Activated naive CD8-positive, alpha-beta T cell treated with anti-CD3 and anti-CD28 coated beads, Interleukin-2, amount 10 ng/mL, durations not matched to agents 7 days and 5 days (primary cell): ENCODE measurements around the gene AGXT. TPM values are rescaled to one million over a fixed set of nuclear protein-coding genes. Genes with fewer than 3 reads are reported as not detected.
A peak's percentile ranks its signal among the peaks of the same experiment; 100 is the strongest.

ENCODE experiments used
- ATAC-seq: fragments of 150-1000 bp; cut with Tn5 transposase; one replicate; pipeline ENCODE4 v1.10.0; 2021; ENCODE audit warnings: low read depth, moderate library complexity
- POLR2A ChIA-PET: fragments of 350-600 bp; sonication (Branson Sonifier 250); formaldehyde crosslinking; loops from one replicate; lab custom pipeline; 2021; ENCODE audit warnings: antibody characterized with exemption; lab: Charles Lee
- DNase-seq: peaks from one replicate; pipeline ENCODE4 v3.0.0; 2021
- H3K27ac Mint-ChIP-seq: one replicate; pipeline ENCODE4 v1.8.0; 2022; ENCODE audit warnings: mild to moderate bottlenecking, mixed read lengths
- H3K27me3 Mint-ChIP-seq: one replicate; pipeline ENCODE4 v1.8.0; 2022; ENCODE audit warnings: mild to moderate bottlenecking, moderate library complexity, mixed read lengths
- H3K36me3 Mint-ChIP-seq: one replicate; pipeline ENCODE4 v1.8.0; 2021; ENCODE audit warnings: mild to moderate bottlenecking, mixed read lengths
- H3K4me1 Mint-ChIP-seq: one replicate; pipeline ENCODE4 v1.8.0; 2021; ENCODE audit warnings: mixed read lengths
- H3K4me3 Mint-ChIP-seq: one replicate; pipeline ENCODE4 v1.8.0; 2022; ENCODE audit warnings: mild to moderate bottlenecking, moderate library complexity, mixed read lengths
- H3K9me3 Mint-ChIP-seq: one replicate; pipeline ENCODE4 v1.8.0; 2021; ENCODE audit warnings: mixed read lengths
- total RNA-seq, 2 experiments: library from RNA; stranded (reverse); gene quantifications; one replicate each; pipeline ENCODE4 v1.2.3, GENCODE V29; 2021

AGXT gene
- total RNA-seq, 2 experiments from 2014 or later: not detected

GRCh38 chr2:240869956-240870875 lies 1.6 kb downstream of the AGXT start:
- POLR2A ChIA-PET: no interaction called here
- peak; percentile 21 for DNase-seq
- Mint-ChIP-seq H3K36me3 (no peaks in the 10 kb centered on the region), H3K4me1 (peaks cover 9% of the 10 kb centered on the region), H3K27ac (no peak overlapping the region), H3K27me3 (peaks cover 6% of the 10 kb centered on the region), H3K9me3 (no peaks in the 10 kb centered on the region), H3K4me3 (no peak overlapping the region)
- ATAC-seq: no peak

DNA sequence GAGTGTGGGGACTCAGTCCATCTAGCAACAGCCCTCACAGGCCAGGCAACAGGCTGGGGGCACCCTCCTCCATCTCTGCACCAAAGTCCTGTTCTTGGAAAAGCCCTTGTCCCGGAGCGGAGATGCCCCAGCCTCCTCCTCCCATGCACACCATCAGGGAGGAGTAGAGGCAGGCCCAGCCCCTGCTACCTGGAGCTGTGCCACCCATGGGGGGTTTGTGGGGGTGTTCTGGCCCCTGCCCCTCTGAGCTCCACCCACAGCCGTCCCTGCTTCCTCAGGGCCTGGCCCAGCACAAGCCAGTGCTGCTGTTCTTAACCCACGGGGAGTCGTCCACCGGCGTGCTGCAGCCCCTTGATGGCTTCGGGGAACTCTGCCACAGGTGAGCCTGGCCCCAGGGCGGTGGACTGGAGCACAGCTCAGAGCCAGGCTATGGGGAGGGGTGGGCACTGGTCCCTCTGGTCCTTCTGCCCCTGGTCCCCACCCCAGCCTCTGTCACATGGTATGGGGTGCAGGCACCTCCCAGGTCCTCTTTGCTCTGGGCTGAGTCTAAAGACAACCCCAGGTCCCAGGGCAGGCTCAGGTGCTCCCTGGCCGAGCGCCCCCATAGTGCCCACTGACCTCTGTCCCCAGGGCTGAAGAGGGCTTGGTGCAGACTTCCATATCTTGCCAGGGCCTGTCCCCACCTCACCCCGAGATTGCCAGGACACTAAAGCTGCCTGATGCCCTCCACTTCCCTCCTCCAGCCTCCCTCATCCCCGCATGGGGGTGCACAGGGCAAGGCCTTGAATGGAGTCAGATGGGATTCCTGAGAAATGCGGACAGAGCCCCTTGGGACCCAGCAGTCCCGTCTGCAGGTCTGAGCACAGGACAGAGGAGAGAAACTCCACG lies 2.7 kb downstream of the AGXT start:
- ATAC-seq (no peak), DNase-seq (no peak)
- H3K27me3 Mint-ChIP-seq: no peaks in the 10 kb centered on the region
- POLR2A ChIA-PET: no interaction called here
- H3K4me1 Mint-ChIP-seq: no peaks in the 10 kb centered on the region
- H3K9me3 Mint-ChIP-seq: no peaks in the 10 kb centered on the region
- no peak overlapping the region for H3K4me3 Mint-ChIP-seq
- no peak overlapping the region for H3K27ac Mint-ChIP-seq
- no peaks in the 10 kb centered on the region for H3K36me3 Mint-ChIP-seq

GRCh38 chr2:240872317-240873097 lies 3.9 kb downstream of the AGXT start:
- no peak overlapping the region for H3K27ac Mint-ChIP-seq
- ATAC-seq: no peak

DNA sequence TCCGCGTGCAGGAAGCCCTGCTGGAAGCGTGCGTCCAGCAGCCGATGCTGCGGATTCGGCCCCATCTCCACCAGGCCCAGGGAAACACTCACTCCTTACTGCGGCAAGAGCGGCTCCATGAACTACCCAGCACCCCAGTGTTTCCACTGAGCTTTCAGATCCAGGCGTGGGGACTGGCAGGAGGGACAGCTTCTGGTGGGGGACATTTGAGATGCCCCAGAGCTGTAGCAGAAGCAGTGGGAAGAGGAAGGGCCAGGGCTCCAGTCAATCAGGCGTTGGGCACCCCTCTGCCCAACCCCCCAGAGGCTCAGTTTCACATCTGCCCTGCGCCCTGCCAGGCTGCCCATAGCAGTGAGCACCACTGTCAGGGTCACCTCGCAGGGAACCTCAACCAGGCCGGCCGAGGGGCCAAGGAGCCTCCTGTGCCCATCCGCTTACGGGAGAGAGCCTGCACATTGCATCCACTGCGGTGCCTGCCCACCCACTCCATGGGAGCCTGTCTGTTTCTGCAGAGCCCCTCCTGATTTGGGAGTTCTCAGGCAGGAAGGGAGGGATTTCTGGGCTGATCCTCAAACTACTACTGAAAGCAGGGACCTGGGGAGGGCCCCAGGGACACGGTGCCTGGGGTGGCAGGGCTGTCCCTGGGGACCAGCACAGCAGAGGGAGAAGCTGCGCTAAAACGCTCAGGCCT lies 4.6 kb downstream of the AGXT start:
- Mint-ChIP-seq H3K4me1 (no peaks in the 10 kb centered on the region), H3K9me3 (no peaks in the 10 kb centered on the region), H3K4me3 (no peak overlapping the region), H3K27me3 (no peaks in the 10 kb centered on the region), H3K36me3 (no peaks in the 10 kb centered on the region), H3K27ac (no peak overlapping the region)
- DNase-seq (no peak), ATAC-seq (no peak)
- POLR2A ChIA-PET: no interaction called here

More at GRCh38 chr2:240872317-240873097, 3.9 kb downstream of the AGXT start:
- no peaks in the 10 kb centered on the region for H3K27me3 Mint-ChIP-seq
- no peaks in the 10 kb centered on the region for H3K4me1 Mint-ChIP-seq
- POLR2A ChIA-PET: no interaction called here
- H3K4me3 Mint-ChIP-seq: no peak overlapping the region
- H3K9me3 Mint-ChIP-seq: no peaks in the 10 kb centered on the region
- H3K36me3 Mint-ChIP-seq: no peaks in the 10 kb centered on the region
- DNase-seq: no peak

GRCh38 chr2:240873805-240874714 lies 5.4 kb downstream of the AGXT start:
- Mint-ChIP-seq H3K27me3 (no peaks in the 10 kb centered on the region), H3K4me3 (no peak overlapping the region), H3K27ac (no peak overlapping the region), H3K4me1 (no peaks in the 10 kb centered on the region), H3K9me3 (no peaks in the 10 kb centered on the region), H3K36me3 (no peaks in the 10 kb centered on the region)
- ATAC-seq (no peak), DNase-seq (no peak)
- POLR2A ChIA-PET: no interaction called here

DNA sequence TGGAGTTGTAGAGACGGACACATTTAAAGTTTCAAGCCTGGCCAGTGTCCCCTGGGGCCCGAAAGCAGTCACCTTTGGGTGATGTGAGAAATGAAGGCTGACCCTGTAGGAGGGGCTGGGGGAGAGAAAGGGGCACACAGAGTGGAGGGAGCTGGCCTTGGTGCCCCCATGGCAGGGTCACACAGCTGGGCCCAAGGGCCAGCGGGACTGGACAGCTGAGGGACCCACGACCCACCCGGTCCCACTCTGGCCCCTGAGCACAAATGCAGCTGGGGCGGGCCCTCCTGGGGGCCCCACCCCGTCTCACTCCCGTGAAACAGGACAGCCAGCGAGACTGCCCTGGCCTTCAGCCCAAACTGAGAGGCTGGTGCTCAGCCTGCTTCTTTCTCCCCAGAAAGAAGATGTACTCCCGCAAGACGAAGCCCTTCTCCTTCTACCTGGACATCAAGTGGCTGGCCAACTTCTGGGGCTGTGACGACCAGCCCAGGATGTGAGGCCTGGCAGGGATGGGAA lies 6.1 kb downstream of the AGXT start:
- H3K4me3 Mint-ChIP-seq: no peak overlapping the region
- ATAC-seq: no peak
- no peaks in the 10 kb centered on the region for H3K4me1 Mint-ChIP-seq
- no peaks in the 10 kb centered on the region for H3K9me3 Mint-ChIP-seq
- no peaks in the 10 kb centered on the region for H3K36me3 Mint-ChIP-seq
- H3K27ac Mint-ChIP-seq: no peak overlapping the region
- H3K27me3 Mint-ChIP-seq: no peaks in the 10 kb centered on the region
- POLR2A ChIA-PET: no interaction called here
- DNase-seq: no peak

- DNase-seq: no peak
- ATAC-seq: no peak
- H3K9me3 Mint-ChIP-seq: no peaks in the 10 kb centered on the region
- H3K36me3 Mint-ChIP-seq: no peaks in the 10 kb centered on the region
- POLR2A ChIA-PET: no interaction called here
- H3K27ac Mint-ChIP-seq: no peak overlapping the region
- no peak overlapping the region for H3K4me3 Mint-ChIP-seq
- no peaks in the 10 kb centered on the region for H3K27me3 Mint-ChIP-seq
- H3K4me1 Mint-ChIP-seq: no peaks in the 10 kb centered on the region
These were observed 6.8 kb downstream of the AGXT start for GRCh38 chr2:240875228-240876034.

GRCh38 chr2:240876035-240876474 lies 7.4 kb downstream of the AGXT start:
- no peaks in the 10 kb centered on the region for H3K9me3 Mint-ChIP-seq
- H3K4me1 Mint-ChIP-seq: no peaks in the 10 kb centered on the region
- H3K4me3 Mint-ChIP-seq: no peak overlapping the region
- DNase-seq (no peak), ATAC-seq (no peak)
- H3K36me3 Mint-ChIP-seq: no peaks in the 10 kb centered on the region
- no peaks in the 10 kb centered on the region for H3K27me3 Mint-ChIP-seq
- POLR2A ChIA-PET: no interaction called here
- no peak overlapping the region for H3K27ac Mint-ChIP-seq

DNA sequence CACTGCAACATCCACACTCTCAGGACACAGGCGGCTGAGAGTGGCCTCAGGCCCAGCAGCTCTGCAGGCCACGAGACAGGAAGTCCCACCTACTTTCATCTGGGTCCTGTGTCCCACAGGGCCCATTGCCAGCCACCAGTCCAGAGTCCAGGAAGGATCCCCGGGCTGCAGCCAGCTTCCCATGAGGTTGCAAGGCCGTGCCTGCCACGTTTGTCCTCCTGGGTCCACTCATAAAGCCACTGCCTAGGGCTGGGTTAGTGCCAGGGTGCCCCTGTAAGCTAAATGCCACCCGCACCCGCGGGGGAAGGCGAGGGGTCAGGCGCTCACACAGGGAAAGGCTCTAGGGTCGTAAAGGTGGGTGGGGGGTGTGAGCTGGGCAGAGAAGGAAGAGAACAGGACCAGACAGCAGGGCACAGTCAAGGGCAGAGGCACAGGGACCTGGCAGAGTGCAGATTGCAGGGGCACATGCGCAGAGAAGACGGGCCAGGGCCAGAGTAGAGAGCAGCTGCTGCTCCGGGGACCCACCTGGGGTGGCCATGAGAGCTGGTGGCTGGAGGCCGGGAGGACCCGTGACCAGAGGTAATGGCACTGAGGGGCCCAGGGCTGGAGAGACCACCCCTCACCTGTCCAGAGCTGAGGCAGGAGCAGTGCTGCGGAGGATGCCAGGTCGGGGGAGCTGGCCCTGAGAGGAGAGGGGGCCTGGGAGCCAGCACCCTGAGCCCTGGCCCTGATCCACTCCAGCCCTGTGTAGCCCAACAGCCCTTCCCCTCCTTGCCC lies 8.0 kb downstream of the AGXT start:
- H3K4me1 Mint-ChIP-seq: no peaks in the 10 kb centered on the region
- H3K9me3 Mint-ChIP-seq: no peaks in the 10 kb centered on the region
- POLR2A ChIA-PET: no interaction called here
- H3K27me3 Mint-ChIP-seq: no peaks in the 10 kb centered on the region
- H3K4me3 Mint-ChIP-seq: no peak overlapping the region
- H3K36me3 Mint-ChIP-seq: no peaks in the 10 kb centered on the region
- DNase-seq: no peak
- ATAC-seq: no peak
- no peak overlapping the region for H3K27ac Mint-ChIP-seq

GRCh38 chr2:240877460-240878340 lies 9.1 kb downstream of the AGXT start:
- Mint-ChIP-seq H3K9me3 (no peaks in the 10 kb centered on the region), H3K36me3 (no peaks in the 10 kb centered on the region), H3K27ac (no peak overlapping the region), H3K4me1 (no peaks in the 10 kb centered on the region), H3K27me3 (peaks cover 5% of the 10 kb centered on the region), H3K4me3 (no peak overlapping the region)
- DNase-seq (no peak), ATAC-seq (no peak)
- POLR2A ChIA-PET: no interaction called here
